Measurements from ENCODE around the gene CREB5.

The CREB5 gene

DNA sequence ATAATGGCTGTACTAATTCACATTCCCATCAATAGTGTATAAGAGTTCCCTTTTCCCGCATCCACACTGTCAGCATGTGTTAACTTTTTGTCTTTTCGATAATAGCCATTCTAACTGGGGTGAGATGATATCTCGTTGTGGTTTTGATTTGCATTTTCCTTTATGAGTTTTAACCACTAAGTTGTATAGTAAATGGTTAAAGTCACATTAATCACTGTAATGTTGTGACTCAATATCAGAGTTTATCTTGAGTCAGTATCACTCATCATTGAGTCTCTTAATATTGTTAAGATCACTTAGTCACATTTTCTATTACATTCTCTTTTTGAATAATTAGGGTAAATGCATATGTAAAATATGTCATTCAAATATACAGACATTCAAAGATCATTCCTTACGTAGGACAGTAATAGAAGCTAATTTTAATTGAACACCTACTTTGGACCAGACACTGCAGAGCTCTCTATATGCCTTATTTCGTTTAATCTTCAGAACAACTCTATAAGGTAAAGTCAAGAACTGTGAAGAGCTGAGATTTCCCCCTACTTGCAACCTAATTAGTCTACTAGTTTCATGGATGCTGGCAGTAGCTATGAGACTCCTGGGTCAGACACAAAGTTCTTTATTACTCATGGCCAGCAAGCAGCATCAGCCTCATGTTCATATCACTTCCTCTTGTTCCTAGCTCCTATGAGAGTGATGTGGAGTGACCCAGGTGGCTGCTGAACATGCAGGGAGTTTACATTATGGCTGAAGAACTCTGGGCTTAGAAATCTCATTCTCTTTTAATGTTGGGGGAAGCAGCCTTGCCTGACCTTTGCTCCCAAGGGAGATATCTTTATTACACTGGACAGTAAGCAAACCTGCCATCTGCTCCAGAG lies 30.5 kb downstream of the CREB5 start:
- H3K4me3 ChIP-seq (ENCODE audit: low read depth, low read length) = no peak overlapping the region
- TF ChIP-seq, protein P1, sequence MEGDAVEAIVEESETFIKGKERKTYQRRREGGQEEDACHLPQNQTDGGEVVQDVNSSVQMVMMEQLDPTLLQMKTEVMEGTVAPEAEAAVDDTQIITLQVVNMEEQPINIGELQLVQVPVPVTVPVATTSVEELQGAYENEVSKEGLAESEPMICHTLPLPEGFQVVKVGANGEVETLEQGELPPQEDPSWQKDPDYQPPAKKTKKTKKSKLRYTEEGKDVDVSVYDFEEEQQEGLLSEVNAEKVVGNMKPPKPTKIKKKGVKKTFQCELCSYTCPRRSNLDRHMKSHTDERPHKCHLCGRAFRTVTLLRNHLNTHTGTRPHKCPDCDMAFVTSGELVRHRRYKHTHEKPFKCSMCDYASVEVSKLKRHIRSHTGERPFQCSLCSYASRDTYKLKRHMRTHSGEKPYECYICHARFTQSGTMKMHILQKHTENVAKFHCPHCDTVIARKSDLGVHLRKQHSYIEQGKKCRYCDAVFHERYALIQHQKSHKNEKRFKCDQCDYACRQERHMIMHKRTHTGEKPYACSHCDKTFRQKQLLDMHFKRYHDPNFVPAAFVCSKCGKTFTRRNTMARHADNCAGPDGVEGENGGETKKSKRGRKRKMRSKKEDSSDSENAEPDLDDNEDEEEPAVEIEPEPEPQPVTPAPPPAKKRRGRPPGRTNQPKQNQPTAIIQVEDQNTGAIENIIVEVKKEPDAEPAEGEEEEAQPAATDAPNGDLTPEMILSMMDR (IDR thresholded peaks at IDR 0.05; ENCODE audit: low read depth, low read length, missing control alignments) = no peak
- DNase-seq (ENCODE audit: low read depth) = no peak

DNA sequence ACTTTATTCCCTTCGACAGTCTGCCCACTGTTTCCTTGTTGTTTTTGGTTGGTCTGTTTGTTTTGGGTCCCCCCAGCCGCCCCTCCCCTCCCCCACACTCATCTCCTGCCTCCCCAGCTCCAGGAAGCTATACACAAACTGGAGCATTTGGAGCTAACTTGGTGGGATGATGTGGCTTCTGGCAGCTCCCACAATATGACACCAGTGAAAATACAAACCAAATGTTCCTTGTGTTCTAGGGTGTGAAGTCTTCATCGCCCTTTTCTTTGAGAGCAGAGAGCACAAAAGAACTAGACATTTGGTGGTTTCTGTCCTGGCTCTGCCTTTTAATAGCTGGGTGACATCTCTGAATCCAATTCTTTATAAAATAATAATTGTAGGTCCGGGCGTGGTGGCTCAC lies 33.8 kb downstream of the CREB5 start:
- H3K4me3 ChIP-seq (ENCODE audit: low read depth, low read length) = no peak overlapping the region
- TF ChIP-seq, protein P1 (IDR thresholded peaks at IDR 0.05; ENCODE audit: low read depth, low read length, missing control alignments) = no peak
- no peak for DNase-seq (ENCODE audit: low read depth)

DNA sequence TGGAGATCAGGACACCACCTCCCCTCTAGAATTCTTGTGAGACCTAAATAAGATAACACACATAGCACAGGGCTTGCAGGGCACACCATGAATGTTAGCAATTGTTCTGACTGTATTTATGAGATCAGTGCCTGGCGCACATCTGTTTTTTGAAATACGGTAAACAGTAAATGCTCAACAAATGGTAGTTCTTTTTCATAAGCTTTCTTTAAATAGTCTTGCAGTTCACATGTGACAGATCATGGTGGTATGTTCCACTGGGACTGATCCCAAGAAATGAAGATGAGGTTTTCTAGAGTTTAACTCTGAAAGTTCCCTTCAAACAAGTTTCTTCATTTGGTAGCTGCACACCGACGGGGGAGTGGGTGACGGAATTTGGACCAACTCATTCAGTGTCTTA lies 34.8 kb downstream of the CREB5 start:
- H3K4me3 ChIP-seq (ENCODE audit: low read depth, low read length) = no peak overlapping the region
- no peak for DNase-seq (ENCODE audit: low read depth)
- TF ChIP-seq, protein P1 (IDR thresholded peaks at IDR 0.05; ENCODE audit: low read depth, low read length, missing control alignments) = no peak

DNA sequence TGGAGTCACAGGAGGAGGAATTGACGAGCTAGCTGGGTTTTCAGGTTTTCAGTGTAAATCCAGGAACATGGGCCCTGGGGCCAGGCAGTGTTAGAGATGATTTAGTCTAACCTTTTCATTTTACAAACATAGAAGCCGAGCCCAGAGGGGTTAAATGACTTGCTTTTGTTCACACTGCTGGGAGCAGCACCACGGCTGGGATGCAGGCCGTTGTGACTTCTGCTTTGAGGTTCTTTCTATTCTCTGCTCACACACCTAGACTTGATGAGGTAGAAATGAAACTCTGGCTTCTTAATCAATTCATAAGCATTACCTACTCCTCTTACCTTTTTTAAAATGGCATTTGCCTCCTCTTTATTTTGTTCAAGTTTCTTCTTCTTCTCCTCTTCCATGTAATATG lies 36.4 kb downstream of the CREB5 start:
- no peak for DNase-seq (ENCODE audit: low read depth)
- TF ChIP-seq, protein P1 (IDR thresholded peaks at IDR 0.05; ENCODE audit: low read depth, low read length, missing control alignments) = no peak
- no peak overlapping the region for H3K4me3 ChIP-seq (ENCODE audit: low read depth, low read length)

DNA sequence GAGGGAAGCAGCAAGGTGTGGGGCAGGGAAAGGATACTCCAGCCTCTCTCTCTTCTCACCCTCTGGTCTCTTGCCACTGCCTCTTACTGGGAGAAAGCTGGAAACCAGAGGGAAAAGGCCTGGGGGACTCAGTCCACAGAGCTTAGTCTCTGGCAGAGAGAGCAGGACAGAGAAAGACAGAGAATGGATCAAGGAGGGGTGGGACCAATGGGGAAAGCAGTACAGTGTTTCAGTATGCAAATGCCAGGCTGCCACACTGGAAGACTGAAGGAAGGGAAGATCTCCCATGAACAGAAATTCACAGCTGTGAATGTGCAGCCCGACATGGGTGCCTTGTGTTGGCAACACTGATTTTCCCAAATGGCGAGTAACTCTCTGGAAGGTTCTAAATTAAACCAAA lies 40.4 kb downstream of the CREB5 start:
- TF ChIP-seq, protein P1 (IDR thresholded peaks at IDR 0.05; ENCODE audit: low read depth, low read length, missing control alignments) = no peak
- no peak for DNase-seq (ENCODE audit: low read depth)
- no peak overlapping the region for H3K4me3 ChIP-seq (ENCODE audit: low read depth, low read length)

DNA sequence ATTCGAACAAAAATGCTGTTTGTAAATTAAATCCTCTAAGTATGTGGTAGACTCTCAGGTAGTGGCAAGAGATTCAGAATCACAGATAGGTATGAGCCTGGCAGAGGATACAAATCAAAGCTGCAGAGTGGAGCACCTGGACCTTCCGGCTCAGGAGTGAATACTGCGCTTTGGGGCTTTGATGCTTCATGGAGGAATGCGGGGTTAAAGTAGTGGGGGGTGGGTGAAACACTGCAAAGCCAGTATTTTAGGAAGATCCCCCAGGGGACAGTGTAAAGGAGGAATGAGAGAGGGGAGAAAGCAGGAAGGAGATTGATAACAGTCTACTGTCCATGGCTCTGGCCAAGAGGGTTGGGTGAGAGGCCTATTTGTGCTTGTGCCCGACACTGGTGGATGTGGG lies 43.2 kb downstream of the CREB5 start:
- no peak overlapping the region for H3K4me3 ChIP-seq (ENCODE audit: low read depth, low read length)
- DNase-seq (ENCODE audit: low read depth) = no peak
- TF ChIP-seq, protein P1 (IDR thresholded peaks at IDR 0.05; ENCODE audit: low read depth, low read length, missing control alignments) = no peak

DNA sequence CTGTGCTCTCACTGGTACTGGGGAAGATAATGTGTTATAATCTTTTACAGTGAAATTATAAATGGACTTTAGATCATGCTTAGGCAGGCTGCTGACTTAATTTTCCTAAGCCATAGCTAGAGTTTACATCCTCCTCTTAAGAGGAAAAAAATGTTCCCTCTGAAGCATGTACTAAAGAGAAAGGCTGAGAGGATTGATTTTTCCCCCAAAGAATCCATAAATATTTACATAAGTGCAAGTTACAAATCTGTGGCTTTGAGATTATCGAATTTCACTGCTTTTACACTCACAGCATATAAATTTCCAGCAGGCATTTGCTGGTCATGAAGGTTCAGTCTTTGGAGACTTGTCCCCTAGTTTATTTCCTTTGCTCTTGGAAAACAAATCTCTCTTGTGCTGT lies 43.7 kb downstream of the CREB5 start:
- no peak overlapping the region for H3K4me3 ChIP-seq (ENCODE audit: low read depth, low read length)
- DNase-seq (ENCODE audit: low read depth) = no peak
- TF ChIP-seq, protein P1 (IDR thresholded peaks at IDR 0.05; ENCODE audit: low read depth, low read length, missing control alignments) = no peak
